ENCODE results near the gene DEPP1. TPM values are rescaled to one million over a fixed set of nuclear protein-coding genes. Genes with fewer than 3 reads are reported as not detected.

The DEPP1 gene
- total and polyA plus RNA-seq, 2 of the 4 experiments (the other 2 are of a cell fraction), result 13.6 to 30.0 TPM

DNA sequence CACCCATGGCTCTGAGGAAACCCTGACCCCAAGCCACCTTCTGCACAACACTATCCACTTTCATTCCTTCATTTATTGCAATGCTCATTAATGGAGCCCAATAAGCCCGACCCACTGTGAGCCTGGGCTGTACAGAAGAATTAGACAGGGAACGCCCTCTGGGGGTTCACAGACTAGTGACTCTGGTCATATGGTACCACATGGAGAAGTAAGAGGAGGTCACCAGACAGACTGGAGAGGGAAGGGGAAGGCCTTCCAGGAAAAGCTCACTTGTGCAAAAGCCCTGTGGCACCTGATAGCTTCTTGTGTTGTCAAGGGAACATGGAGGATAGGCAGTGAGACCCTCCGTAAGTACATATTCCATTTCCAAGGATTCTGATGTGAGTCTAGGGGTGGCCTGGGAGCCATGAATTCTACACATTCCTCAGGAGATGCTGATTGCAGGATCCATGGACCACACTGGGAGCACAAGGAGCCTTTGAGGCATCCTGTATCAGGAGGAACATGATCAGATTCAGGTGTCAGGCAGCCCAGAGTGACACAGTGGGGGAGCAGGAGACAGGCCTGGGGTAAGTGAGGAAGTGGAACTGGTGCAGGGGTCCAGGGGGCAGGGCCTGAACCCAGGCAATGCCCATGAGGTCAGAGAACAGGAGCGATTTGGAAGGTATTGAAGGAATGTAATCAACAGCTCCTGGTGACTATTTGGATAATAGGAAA lies 47.5 kb downstream of the DEPP1 start (continued):
- TF ChIP-seq, protein P1, sequence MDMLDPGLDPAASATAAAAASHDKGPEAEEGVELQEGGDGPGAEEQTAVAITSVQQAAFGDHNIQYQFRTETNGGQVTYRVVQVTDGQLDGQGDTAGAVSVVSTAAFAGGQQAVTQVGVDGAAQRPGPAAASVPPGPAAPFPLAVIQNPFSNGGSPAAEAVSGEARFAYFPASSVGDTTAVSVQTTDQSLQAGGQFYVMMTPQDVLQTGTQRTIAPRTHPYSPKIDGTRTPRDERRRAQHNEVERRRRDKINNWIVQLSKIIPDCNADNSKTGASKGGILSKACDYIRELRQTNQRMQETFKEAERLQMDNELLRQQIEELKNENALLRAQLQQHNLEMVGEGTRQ (IDR thresholded peaks at IDR 0.05; ENCODE audit: low read depth, low read length), result no peak
- TF ChIP-seq NFE2L2 (IDR thresholded peaks at IDR 0.05; ENCODE audit: low read depth, low read length), result no peak

DNA sequence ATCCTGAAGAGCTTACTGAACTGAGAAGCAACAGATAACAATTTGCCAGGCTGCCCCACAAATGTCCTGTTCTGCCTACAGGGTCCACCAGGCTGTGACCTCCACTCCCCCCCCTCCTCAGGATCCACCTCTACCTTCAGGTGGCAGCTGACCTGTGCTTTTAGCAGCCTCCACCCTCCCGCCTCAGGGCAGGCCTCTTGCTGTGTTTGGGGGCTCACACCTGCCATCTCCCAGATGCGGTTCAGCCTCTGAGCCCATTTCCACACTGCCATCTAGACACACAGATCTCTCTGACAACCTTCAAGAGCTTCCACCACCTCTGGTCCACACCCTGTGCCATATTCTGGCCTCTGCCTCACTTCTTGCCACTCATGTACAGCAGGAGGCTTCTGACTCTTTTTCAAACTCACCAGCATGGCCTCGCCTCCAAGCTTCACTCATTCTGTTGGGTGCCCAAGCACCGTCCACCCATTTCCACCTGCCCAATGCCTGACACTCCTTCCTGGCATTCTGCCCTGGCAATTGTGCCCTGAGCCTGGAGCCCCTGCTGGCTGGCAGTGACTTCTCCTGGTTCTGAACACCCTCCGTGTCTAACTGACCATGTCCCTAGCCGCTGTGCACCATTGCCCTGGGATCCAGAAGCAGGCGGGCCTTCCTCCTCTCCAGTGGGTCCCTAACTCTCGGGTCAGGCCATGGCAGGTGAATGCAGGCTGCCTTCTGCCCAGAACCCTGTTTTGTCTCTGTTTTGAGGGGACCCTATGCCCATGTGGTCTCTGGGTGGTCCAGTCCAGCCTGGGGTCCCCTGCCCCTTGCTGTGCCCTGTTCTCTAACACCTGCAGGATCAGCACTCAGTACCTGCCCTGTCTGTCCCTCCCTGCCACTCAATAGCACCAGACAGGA lies 49.0 kb downstream of the DEPP1 start:
- H3K56ac ChIP-seq (ENCODE audit: extremely low read depth, insufficient read depth, low read length), result no peak overlapping the region
- H4K5ac ChIP-seq (ENCODE audit: low read depth, low read length), result no peak overlapping the region
- no peak for ATAC-seq (ENCODE audit: low read depth)
- no peaks in the 10 kb centered on the region for H3K9me3 ChIP-seq (ENCODE audit: control insufficient read depth, insufficient read depth, low read length)
- in situ Hi-C loops (cut with MboI; ENCODE audit: low sequenced_read_pairs), result no loop called here
- H2BK120ac ChIP-seq (ENCODE audit: low read depth, low read length), result no peak overlapping the region
- H3K18ac ChIP-seq (ENCODE audit: low read depth, low read length), result no peak overlapping the region
- peaks cover 3% of the 10 kb centered on the region; the same call in 1 of the 2 replicates for H3K4me1 ChIP-seq (ENCODE audit: control insufficient read depth, insufficient read depth, low read length)
- no peak overlapping the region for H3K4me3 ChIP-seq (ENCODE audit: insufficient read depth, low read depth, low read length)
- no peaks in the 10 kb centered on the region for H4K20me1 ChIP-seq (ENCODE audit: insufficient read depth, low read length)
- no peaks in the 10 kb centered on the region for H3K79me1 ChIP-seq (ENCODE audit: low read depth in 1 of 2, low read length in 2 of 2)
- BruUV-seq (replicated peaks), result no TSS peak
- no peak overlapping the region for H3K27ac ChIP-seq (ENCODE audit: insufficient read depth, low read length)
- no peak overlapping the region for H2AK5ac ChIP-seq (ENCODE audit: low read depth, low read length)
- no peak overlapping the region for H2AK9ac ChIP-seq (replicated peaks; ENCODE audit: low read depth, low read length, poor library complexity)
- dilution Hi-C loops (cut with HindIII; ENCODE audit: low sequenced_read_pairs, unreplicated experiment), result no loop called here
- no peak overlapping the region for H3K4me2 ChIP-seq (ENCODE audit: low read depth, low read length)
- H3K36me3 ChIP-seq (ENCODE audit: control insufficient read depth, insufficient read depth, low read length), result no peaks in the 10 kb centered on the region
- H3K14ac ChIP-seq (replicated peaks; ENCODE audit: low read depth, low read length), result no peak overlapping the region
- H3K9ac ChIP-seq (ENCODE audit: low read depth, low read length), result no peak overlapping the region
- no peak overlapping the region for H2AFZ ChIP-seq (replicated peaks; ENCODE audit: low read length, poor library complexity)
- no peak overlapping the region for H3K23ac ChIP-seq (ENCODE audit: low read depth, low read length)
- no peak for DNase-seq
- H3K27me3 ChIP-seq (ENCODE audit: control insufficient read depth, insufficient read depth, low read length), result peaks cover 6% of the 10 kb centered on the region
- no peak overlapping the region for H4K8ac ChIP-seq (ENCODE audit: low read depth in 2 of 2, low read length in 2 of 2)
- 74% methylated on average over 6 of the region's 8 CpGs; no CpG with 5 or more reads in 1 of the 2 experiments for WGBS, 2 experiments (ENCODE audit: extremely low coverage in 2 of 2, insufficient read length in 1 of 2)
- TF ChIP-seq, protein P1 (IDR thresholded peaks at IDR 0.05; ENCODE audit: low read depth, low read length), result no peak
- TF ChIP-seq CEBPB (IDR thresholded peaks at IDR 0.05; ENCODE audit: low read depth, low read length), result no peak
- no peak for TF ChIP-seq NFE2L2 (IDR thresholded peaks at IDR 0.05; ENCODE audit: low read depth, low read length)
- no peak for TF ChIP-seq BHLHE40 (IDR thresholded peaks at IDR 0.05; ENCODE audit: low read depth, low read length)
- no peak for TF ChIP-seq RCOR1 (IDR thresholded peaks at IDR 0.05; ENCODE audit: insufficient replicate concordance, low read length)
- TF ChIP-seq, protein P2, sequence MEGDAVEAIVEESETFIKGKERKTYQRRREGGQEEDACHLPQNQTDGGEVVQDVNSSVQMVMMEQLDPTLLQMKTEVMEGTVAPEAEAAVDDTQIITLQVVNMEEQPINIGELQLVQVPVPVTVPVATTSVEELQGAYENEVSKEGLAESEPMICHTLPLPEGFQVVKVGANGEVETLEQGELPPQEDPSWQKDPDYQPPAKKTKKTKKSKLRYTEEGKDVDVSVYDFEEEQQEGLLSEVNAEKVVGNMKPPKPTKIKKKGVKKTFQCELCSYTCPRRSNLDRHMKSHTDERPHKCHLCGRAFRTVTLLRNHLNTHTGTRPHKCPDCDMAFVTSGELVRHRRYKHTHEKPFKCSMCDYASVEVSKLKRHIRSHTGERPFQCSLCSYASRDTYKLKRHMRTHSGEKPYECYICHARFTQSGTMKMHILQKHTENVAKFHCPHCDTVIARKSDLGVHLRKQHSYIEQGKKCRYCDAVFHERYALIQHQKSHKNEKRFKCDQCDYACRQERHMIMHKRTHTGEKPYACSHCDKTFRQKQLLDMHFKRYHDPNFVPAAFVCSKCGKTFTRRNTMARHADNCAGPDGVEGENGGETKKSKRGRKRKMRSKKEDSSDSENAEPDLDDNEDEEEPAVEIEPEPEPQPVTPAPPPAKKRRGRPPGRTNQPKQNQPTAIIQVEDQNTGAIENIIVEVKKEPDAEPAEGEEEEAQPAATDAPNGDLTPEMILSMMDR (conservative IDR thresholded peaks at IDR 0.05; ENCODE audit: low read depth, low read length), result no peak
- TF ChIP-seq POLR2A (IDR thresholded peaks at IDR 0.05; ENCODE audit: low read depth, low read length), result no peak
- no peak for TF ChIP-seq MAFK (IDR thresholded peaks at IDR 0.05; ENCODE audit: low read depth, low read length)
- no peak for TF ChIP-seq FOS (IDR thresholded peaks at IDR 0.05; ENCODE audit: low read depth, low read length)
- TF ChIP-seq MXI1 (IDR thresholded peaks at IDR 0.05; ENCODE audit: borderline replicate concordance, low read depth, low read length), result no peak
- H3K4ac ChIP-seq (ENCODE audit: low read depth, low read length), result no peak overlapping the region
- H3K9me1 ChIP-seq (ENCODE audit: insufficient read depth, low read length), result no peaks in the 10 kb centered on the region; the same call in 1 of the 2 replicates
- no peak overlapping the region for H2BK5ac ChIP-seq (ENCODE audit: low read depth, low read length, poor library complexity, severe bottlenecking)
- no peak overlapping the region for H4K91ac ChIP-seq (ENCODE audit: insufficient read depth, low read depth, low read length)
- H2BK15ac ChIP-seq (ENCODE audit: low read depth, low read length), result no peak overlapping the region
- POLR2A ChIA-PET (ENCODE audit: unreplicated experiment), result no interaction called here
- H2BK20ac ChIP-seq (ENCODE audit: low read depth, low read length), result no peak overlapping the region
- intact Hi-C loops (cut with micrococcal nuclease), result loop anchor here (5.0 kb wide), 1 partner anchor 308 kb away; no protein-coding TSS in a partner anchor
- CTCF ChIA-PET, result no interaction called here

All from IMR-90 (cell line).